Measurements from ENCODE around the gene GRPEL1. TPM values are rescaled to one million over a fixed set of nuclear protein-coding genes. Genes with fewer than 3 reads are reported as not detected.

The GRPEL1 gene
- polyA plus RNA-seq, 1 experiment: 39.4 TPM

- Histone ChIP-seq H3K27ac (ENCODE audit: low read depth, low read length) (no peak overlapping the region), H3K4me3 (ENCODE audit: low read depth, low read length) (no peak overlapping the region), H3K27me3 (ENCODE audit: control insufficient read depth, insufficient read depth, low read length) (no peaks in the 10 kb centered on the region), H3K9me3 (ENCODE audit: control insufficient read depth, insufficient read depth, low read length) (no peaks in the 10 kb centered on the region; the same call in 1 of the 2 replicates)
- no peak for TF ChIP-seq CTCF (IDR thresholded peaks at IDR 0.05; ENCODE audit: low read depth, low read length)
- ChIA-PET CTCF (interaction anchor here (0.9 to 1.6 kb wide), 4 partner anchors 18 to 187 kb away, joined by 3 to 12 read pairs (median 4); partner anchors contain the start of gene TADA2B), POLR2A (no interaction called here)
- DNase-seq (ENCODE audit: low read depth, low spot score): no peak
These were observed 7.3 kb downstream of the GRPEL1 start for GRCh38 chr4:7060346-7061150.

GRCh38 chr4:7059662-7060061 lies 8.2 kb downstream of the GRPEL1 start:
- H3K27me3 ChIP-seq (ENCODE audit: control insufficient read depth, insufficient read depth, low read length): no peaks in the 10 kb centered on the region
- H3K4me3 ChIP-seq (ENCODE audit: low read depth, low read length): no peak overlapping the region
- no peak for TF ChIP-seq CTCF (IDR thresholded peaks at IDR 0.05; ENCODE audit: low read depth, low read length)
- H3K9me3 ChIP-seq (ENCODE audit: control insufficient read depth, insufficient read depth, low read length): peaks cover under 1% of the 10 kb centered on the region
- ChIA-PET CTCF (interaction anchor here (0.9 to 1.4 kb wide), 2 partner anchors 17 to 43 kb away, joined by 4 read pairs; partner anchors contain the start of gene TADA2B), POLR2A (no interaction called here)
- no peak overlapping the region for H3K27ac ChIP-seq (ENCODE audit: low read depth, low read length)
- no peak for DNase-seq (ENCODE audit: low read depth, low spot score)

- ChIA-PET POLR2A (no interaction called here), CTCF (interaction anchor here (0.6 to 1.4 kb wide), 4 partner anchors 16 to 85 kb away, joined by 3 to 6 read pairs (median 4); a partner anchor contains a TSS)
- Histone ChIP-seq H3K9me3 (ENCODE audit: control insufficient read depth, insufficient read depth, low read length) (peaks cover 9% of the 10 kb centered on the region), H3K27me3 (ENCODE audit: control insufficient read depth, insufficient read depth, low read length) (no peaks in the 10 kb centered on the region), H3K27ac (ENCODE audit: low read depth, low read length) (no peak overlapping the region), H3K4me3 (ENCODE audit: low read depth, low read length) (no peak overlapping the region)
- no peak for DNase-seq (ENCODE audit: low read depth, low spot score)
- TF ChIP-seq CTCF (IDR thresholded peaks at IDR 0.05; ENCODE audit: low read depth, low read length): no peak
These were observed 9.1 kb downstream of the GRPEL1 start for GRCh38 chr4:7058792-7059191.

GRCh38 chr4:7055990-7056325 lies 11.9 kb downstream of the GRPEL1 start:
- TF ChIP-seq CTCF (IDR thresholded peaks at IDR 0.05; ENCODE audit: low read depth, low read length): no peak
- Histone ChIP-seq H3K4me3 (ENCODE audit: low read depth, low read length) (no peak overlapping the region), H3K27me3 (ENCODE audit: control insufficient read depth, insufficient read depth, low read length) (no peaks in the 10 kb centered on the region), H3K9me3 (ENCODE audit: control insufficient read depth, insufficient read depth, low read length) (peaks cover 14% of the 10 kb centered on the region), H3K27ac (ENCODE audit: low read depth, low read length) (no peak overlapping the region)
- POLR2A ChIA-PET: no interaction called here
- no peak for DNase-seq (ENCODE audit: low read depth, low spot score)
- CTCF ChIA-PET: interaction anchor here (1.2 to 2.3 kb wide), 4 partner anchors 13 to 82 kb away, joined by 6 to 10 read pairs (median 8); partner anchors contain the start of gene TADA2B

Measured in AG04450 (cell line).